Breast epithelium (tissue), 4 donors: ENCODE measurements around the gene NCAPG2. TPM values are rescaled to one million over a fixed set of nuclear protein-coding genes. Genes with fewer than 3 reads are reported as not detected.
"Not testable (repeated sequence)": the region's sequence is repeated elsewhere in the genome, so short reads cannot be mapped to it uniquely, and the experiment has no call there.

Source experiments
- DNase-seq, 2 donors: peaks; one replicate each; pipeline ENCODE4 v3.0.0-alpha.2; 2019; ENCODE audit warnings: low spot score in 2 of 2
- H3K27ac ChIP-seq, 2 donors: fragments of 200-600 bp; sonication (generic) in 1 of 2; one replicate each; pipeline ENCODE4 v1.5.1; 2016 to 2019; ENCODE audit warnings: mild to moderate bottlenecking in 1 of 2
- H3K27me3 ChIP-seq, 2 donors: fragments of 200-600 bp; sonication (generic) in 1 of 2; one replicate each; pipeline versions ENCODE4 v1.5.1 to v1.6.0; 2017 to 2019; ENCODE audit warnings: control low read depth in 1 of 2, mild to moderate bottlenecking in 1 of 2
- H3K36me3 ChIP-seq: fragments of 200-600 bp; one replicate; pipeline ENCODE4 v1.5.1; 2019
- H3K4me1 ChIP-seq, 2 donors: fragments of 200-600 bp; sonication (generic); one replicate each; pipeline ENCODE4 v1.5.1; 2016 to 2019; ENCODE audit warnings: control low read depth in 1 of 2
- H3K4me3 ChIP-seq, 3 donors: fragments of 200-600 bp; sonication (generic); 1 replicate in 2 of 3; 2 replicates in 1 of 3; pipeline ENCODE4 v1.5.1; 2016 to 2019; ENCODE audit warnings: mild to moderate bottlenecking in 3 of 3, moderate library complexity in 2 of 3
- H3K9me3 ChIP-seq, 2 donors: fragments of 200-600 bp; sonication (generic) in 1 of 2; one replicate each; pipeline ENCODE4 v1.5.1; 2016 to 2019; ENCODE audit warnings: control low read depth in 1 of 2
- CTCF ChIP-seq, 3 donors: fragments of 450-650 bp; IDR thresholded peaks; one replicate each; pipeline ENCODE4 v1.5.1; 2016 to 2017; ENCODE audit warnings: antibody characterized with exemption in 3 of 3, mild to moderate bottlenecking in 3 of 3, moderate library complexity in 3 of 3
- POLR2A ChIP-seq: fragments of 450-650 bp; IDR thresholded peaks from one replicate; pipeline ENCODE4 v1.6.1; 2016; ENCODE audit warnings: antibody characterized with exemption, mild to moderate bottlenecking, moderate library complexity
- POLR2AphosphoS5 ChIP-seq, 3 donors: sonication (generic); formaldehyde crosslinking; IDR thresholded peaks; one replicate each; pipeline ENCODE4 v1.6.1; 2017; ENCODE audit warnings: antibody characterized with exemption in 3 of 3
- intact Hi-C: fragments of 100-400 bp; cut with DNase I; formaldehyde crosslinking; loops from one replicate; pipeline ENCODE4 v1.15.1; 2023; ENCODE audit warnings: low total_unique reads
- total RNA-seq, 3 donors: library from RNA; depleted of rRNA; stranded (reverse); fragments of >200 nt; gene quantifications; one replicate each; pipeline ENCODE4 v1.1.0, GENCODE V29; 2016

NCAPG2 gene
- total RNA-seq, 3 donors from 2014 or later = 9.8 to 12.5 (median 10.4) TPM

- no peak for TF ChIP-seq POLR2AphosphoS5 (IDR thresholded peaks at IDR 0.05)
- no peak for TF ChIP-seq CTCF (IDR thresholded peaks at IDR 0.05)
- no peak for TF ChIP-seq POLR2A
- H3K36me3 ChIP-seq = no peaks in the 10 kb centered on the region
- no peaks in the 10 kb centered on the region for H3K27me3 ChIP-seq
- H3K4me3 ChIP-seq = no peak overlapping the region
- no peaks in the 10 kb centered on the region for H3K9me3 ChIP-seq
- DNase-seq = no peak
- no peak overlapping the region for H3K27ac ChIP-seq
- intact Hi-C loops = no loop called here
- H3K4me1 ChIP-seq = peaks cover 0 to 6% of the 10 kb centered on the region in 2 donors
Measured at GRCh38 chr7:158706273-158706704, 1.7 kb upstream of the NCAPG2 start.

GRCh38 chr7:158705234-158705850 is 738 bp upstream of the NCAPG2 start:
- Histone ChIP-seq H3K4me3 (peak overlapping the region; percentile 79 to 93 (median 88)), H3K27ac (peak overlapping the region; percentile 84 to 92), H3K36me3 (no peaks in the 10 kb centered on the region), H3K4me1 (peaks cover 0 to 6% of the 10 kb centered on the region in 2 donors), H3K9me3 (no peaks in the 10 kb centered on the region), H3K27me3 (no peaks in the 10 kb centered on the region)
- TF ChIP-seq POLR2A (no peak), CTCF (IDR thresholded peaks at IDR 0.05) (no peak), POLR2AphosphoS5 (IDR thresholded peaks at IDR 0.05) (no peak)
- intact Hi-C loops = no loop called here
- DNase-seq = no peak

- H3K4me1 ChIP-seq, H3K9me3 ChIP-seq, intact Hi-C loops, H3K27me3 ChIP-seq, H3K36me3 ChIP-seq, DNase-seq: not testable (repeated sequence)
- Histone ChIP-seq H3K4me3 (peak overlapping the region; percentile 79 to 93 (median 88)), H3K27ac (peak overlapping the region; percentile 84 to 92)
Measured at GRCh38 chr7:158703679-158704523, 703 bp downstream of the NCAPG2 start.

GRCh38 chr7:158702944-158703343 is 1.7 kb downstream of the NCAPG2 start:
- Histone ChIP-seq H3K36me3 (no peaks in the 10 kb centered on the region), H3K27ac (no peak overlapping the region), H3K4me1 (peaks cover 0 to 6% of the 10 kb centered on the region in 2 donors), H3K9me3 (no peaks in the 10 kb centered on the region), H3K27me3 (no peaks in the 10 kb centered on the region), H3K4me3 (no peak overlapping the region)
- intact Hi-C loops = no loop called here
- no peak for DNase-seq
- TF ChIP-seq POLR2A = no peak
- no peak for TF ChIP-seq POLR2AphosphoS5 (IDR thresholded peaks at IDR 0.05)
- no peak for TF ChIP-seq CTCF (IDR thresholded peaks at IDR 0.05)

- peaks cover 0 to 6% of the 10 kb centered on the region in 2 donors for H3K4me1 ChIP-seq
- no peaks in the 10 kb centered on the region for H3K36me3 ChIP-seq
- H3K27ac ChIP-seq = no peak overlapping the region
- intact Hi-C loops = no loop called here
- H3K9me3 ChIP-seq = no peaks in the 10 kb centered on the region
- H3K4me3 ChIP-seq = no peak overlapping the region
- no peak for DNase-seq
- no peaks in the 10 kb centered on the region for H3K27me3 ChIP-seq
- TF ChIP-seq POLR2A (no peak), CTCF (IDR thresholded peaks at IDR 0.05) (no peak), POLR2AphosphoS5 (IDR thresholded peaks at IDR 0.05) (no peak)
Measured at GRCh38 chr7:158702196-158702595, 2.4 kb downstream of the NCAPG2 start.
